ENCODE results near the gene PPP3R1.

PPP3R1 gene

DNA sequence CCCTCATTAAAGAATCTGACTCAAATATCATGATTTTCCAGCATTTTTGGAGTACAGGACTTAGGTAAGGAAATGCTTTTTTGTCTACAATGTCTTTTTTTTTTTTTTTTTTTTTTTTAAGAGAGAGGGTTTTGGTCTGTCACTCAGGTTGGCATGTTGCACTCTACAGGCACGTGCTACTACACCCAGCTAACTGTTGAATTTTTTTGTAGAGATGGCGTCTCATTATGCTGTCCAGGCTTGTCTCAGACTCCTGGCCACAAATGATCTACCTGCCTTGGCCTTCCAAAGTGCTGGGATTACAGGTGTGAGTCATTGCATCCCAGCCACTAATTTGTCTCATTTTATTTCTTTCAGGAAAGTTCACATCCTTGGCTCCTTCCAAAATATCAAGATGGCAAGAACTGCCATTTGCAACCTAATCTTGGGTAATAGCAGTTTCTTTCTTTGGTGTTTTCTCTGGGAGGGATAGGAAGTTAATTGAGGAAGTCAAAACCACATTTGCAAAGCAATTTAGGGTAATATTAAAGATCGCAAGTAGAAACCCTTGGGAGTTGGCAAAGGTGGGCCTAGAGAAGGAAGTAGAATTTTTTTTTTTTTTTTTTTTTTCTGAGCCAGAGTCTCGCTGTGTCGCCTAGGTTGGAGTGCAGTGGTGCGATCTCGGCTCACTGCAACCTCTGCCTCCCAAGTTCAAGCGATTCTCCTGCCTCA is 79.2 kb downstream of the PPP3R1 start:
- 0 out of 2 replicates have a peak, but pooled peaks have one; percentile 18 for TF ChIP-seq POLR2AphosphoS5 (IDR thresholded peaks at IDR 0.05; ENCODE audit: low read depth, low read length)
- TF ChIP-seq, protein P1, sequence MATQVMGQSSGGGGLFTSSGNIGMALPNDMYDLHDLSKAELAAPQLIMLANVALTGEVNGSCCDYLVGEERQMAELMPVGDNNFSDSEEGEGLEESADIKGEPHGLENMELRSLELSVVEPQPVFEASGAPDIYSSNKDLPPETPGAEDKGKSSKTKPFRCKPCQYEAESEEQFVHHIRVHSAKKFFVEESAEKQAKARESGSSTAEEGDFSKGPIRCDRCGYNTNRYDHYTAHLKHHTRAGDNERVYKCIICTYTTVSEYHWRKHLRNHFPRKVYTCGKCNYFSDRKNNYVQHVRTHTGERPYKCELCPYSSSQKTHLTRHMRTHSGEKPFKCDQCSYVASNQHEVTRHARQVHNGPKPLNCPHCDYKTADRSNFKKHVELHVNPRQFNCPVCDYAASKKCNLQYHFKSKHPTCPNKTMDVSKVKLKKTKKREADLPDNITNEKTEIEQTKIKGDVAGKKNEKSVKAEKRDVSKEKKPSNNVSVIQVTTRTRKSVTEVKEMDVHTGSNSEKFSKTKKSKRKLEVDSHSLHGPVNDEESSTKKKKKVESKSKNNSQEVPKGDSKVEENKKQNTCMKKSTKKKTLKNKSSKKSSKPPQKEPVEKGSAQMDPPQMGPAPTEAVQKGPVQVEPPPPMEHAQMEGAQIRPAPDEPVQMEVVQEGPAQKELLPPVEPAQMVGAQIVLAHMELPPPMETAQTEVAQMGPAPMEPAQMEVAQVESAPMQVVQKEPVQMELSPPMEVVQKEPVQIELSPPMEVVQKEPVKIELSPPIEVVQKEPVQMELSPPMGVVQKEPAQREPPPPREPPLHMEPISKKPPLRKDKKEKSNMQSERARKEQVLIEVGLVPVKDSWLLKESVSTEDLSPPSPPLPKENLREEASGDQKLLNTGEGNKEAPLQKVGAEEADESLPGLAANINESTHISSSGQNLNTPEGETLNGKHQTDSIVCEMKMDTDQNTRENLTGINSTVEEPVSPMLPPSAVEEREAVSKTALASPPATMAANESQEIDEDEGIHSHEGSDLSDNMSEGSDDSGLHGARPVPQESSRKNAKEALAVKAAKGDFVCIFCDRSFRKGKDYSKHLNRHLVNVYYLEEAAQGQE (IDR thresholded peaks at IDR 0.05; ENCODE audit: insufficient read depth in 1 of 2, low read depth in 2 of 2, low read length in 2 of 2), result no peak
- TF ChIP-seq FOXP2 (optimal IDR thresholded peaks at IDR 0.05; ENCODE audit: borderline replicate concordance, extremely low read depth, extremely low read length, insufficient read depth), result no peak
- no peak for TF ChIP-seq SIN3A (IDR thresholded peaks at IDR 0.05; ENCODE audit: borderline replicate concordance, insufficient read depth, low read length)

DNA sequence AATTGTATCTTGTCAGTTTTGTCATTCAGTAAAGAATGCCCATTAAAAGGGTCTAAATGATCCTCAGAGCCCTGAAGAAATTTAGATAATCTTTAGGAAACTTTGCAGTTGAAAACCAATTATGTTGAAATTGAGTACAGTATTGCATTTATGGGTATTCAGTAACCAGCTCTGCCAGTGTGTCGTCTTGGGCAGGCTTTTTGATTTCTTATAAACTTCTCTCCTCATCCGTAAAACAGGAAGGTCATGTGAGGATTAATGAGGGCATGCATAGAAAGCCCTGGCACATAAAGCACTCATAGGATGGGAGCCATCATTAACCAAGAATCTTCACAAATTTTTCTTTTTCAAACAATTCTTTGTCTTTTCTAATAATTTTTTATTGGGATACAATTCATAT is 79.8 kb downstream of the PPP3R1 start:
- TF ChIP-seq SIN3A (IDR thresholded peaks at IDR 0.05; ENCODE audit: borderline replicate concordance, insufficient read depth, low read length) (no peak), TAF1 (IDR thresholded peaks at IDR 0.05; ENCODE audit: borderline replicate concordance, insufficient read depth, low read length) (no peak), FOXP2 (optimal IDR thresholded peaks at IDR 0.05; ENCODE audit: borderline replicate concordance, extremely low read depth, extremely low read length, insufficient read depth) (no peak), POLR2AphosphoS5 (IDR thresholded peaks at IDR 0.05; ENCODE audit: low read depth, low read length) (no peak)
- TF ChIP-seq, protein P1 (IDR thresholded peaks at IDR 0.05; ENCODE audit: insufficient read depth in 1 of 2, low read depth in 2 of 2, low read length in 2 of 2), result no peak

- TF ChIP-seq, protein P1 (IDR thresholded peaks at IDR 0.05; ENCODE audit: insufficient read depth in 1 of 2, low read depth in 2 of 2, low read length in 2 of 2), result no peak
- TF ChIP-seq POLR2AphosphoS5 (IDR thresholded peaks at IDR 0.05; ENCODE audit: low read depth, low read length) (no peak), FOXP2 (optimal IDR thresholded peaks at IDR 0.05; ENCODE audit: borderline replicate concordance, extremely low read depth, extremely low read length, insufficient read depth) (no peak), TAF1 (IDR thresholded peaks at IDR 0.05; ENCODE audit: borderline replicate concordance, insufficient read depth, low read length) (no peak), SIN3A (IDR thresholded peaks at IDR 0.05; ENCODE audit: borderline replicate concordance, insufficient read depth, low read length) (no peak)
Observed at GRCh38 chr2:68171684-68172083, 80.6 kb downstream of the PPP3R1 start.

GRCh38 chr2:68171146-68171545 is 81.2 kb downstream of the PPP3R1 start:
- TF ChIP-seq FOXP2 (optimal IDR thresholded peaks at IDR 0.05; ENCODE audit: borderline replicate concordance, extremely low read depth, extremely low read length, insufficient read depth), result no peak

DNA sequence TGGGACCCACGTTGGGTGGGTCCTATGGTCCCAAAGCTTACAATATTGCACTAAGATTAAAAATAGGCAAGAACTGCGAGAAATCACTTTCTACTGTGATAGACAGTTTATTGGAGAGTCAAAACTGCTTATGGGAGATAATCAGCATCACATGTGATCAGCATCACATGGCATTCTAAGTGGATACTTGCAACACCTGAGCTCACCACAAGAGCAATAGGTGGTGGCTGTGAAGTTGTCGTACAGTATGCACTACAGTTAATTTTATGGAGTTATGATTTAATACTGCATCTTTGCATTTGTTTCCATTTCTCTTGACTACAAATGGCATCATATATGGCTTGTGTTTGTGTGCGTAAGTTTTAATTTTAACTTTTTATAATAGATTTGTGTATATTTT is 83.0 kb downstream of the PPP3R1 start:
- no peak for TF ChIP-seq POLR2AphosphoS5 (IDR thresholded peaks at IDR 0.05; ENCODE audit: low read depth, low read length)
- no peak for TF ChIP-seq FOXP2 (optimal IDR thresholded peaks at IDR 0.05; ENCODE audit: borderline replicate concordance, extremely low read depth, extremely low read length, insufficient read depth)
- TF ChIP-seq, protein P1 (IDR thresholded peaks at IDR 0.05; ENCODE audit: insufficient read depth in 1 of 2, low read depth in 2 of 2, low read length in 2 of 2), result no peak
- TF ChIP-seq TAF1 (IDR thresholded peaks at IDR 0.05; ENCODE audit: borderline replicate concordance, insufficient read depth, low read length), result no peak
- TF ChIP-seq SIN3A (IDR thresholded peaks at IDR 0.05; ENCODE audit: borderline replicate concordance, insufficient read depth, low read length), result no peak

Data from PFSK-1 (cell line).